Rectal smooth muscle tissue (tissue), 1 donor: Measurements from ENCODE around the gene RNU1-3.
"Not testable (repeated sequence)": the region's sequence is repeated elsewhere in the genome, so short reads cannot be mapped to it uniquely, and the experiment has no call there.

ENCODE experiments used
- H3K27ac ChIP-seq: one replicate; pipeline ENCODE4 v1.7.0; 2013; ENCODE audit warnings: low read depth, low read length, inconsistent platforms
- H3K27me3 ChIP-seq: one replicate; pipeline ENCODE4 v1.7.0; 2013; ENCODE audit warnings: low read length; ENCODE audit not compliant: control insufficient read depth, insufficient read depth
- H3K36me3 ChIP-seq: one replicate; pipeline ENCODE4 v1.7.0; 2013; ENCODE audit warnings: low read length; ENCODE audit not compliant: control insufficient read depth, insufficient read depth
- H3K4me1 ChIP-seq: one replicate; pipeline ENCODE4 v1.7.0; 2013; ENCODE audit warnings: low read length; ENCODE audit not compliant: control insufficient read depth, insufficient read depth
- H3K4me3 ChIP-seq: one replicate; pipeline ENCODE4 v1.7.0; 2013; ENCODE audit warnings: low read length
- H3K9ac ChIP-seq: one replicate; pipeline ENCODE4 v1.7.0; 2013; ENCODE audit warnings: low read length

The RNU1-3 gene

GRCh38 chr1:16690971-16691682 is 24.4 kb upstream of the RNU1-3 start:
- not testable (repeated sequence) for H3K9ac ChIP-seq, H3K27me3 ChIP-seq, H3K4me1 ChIP-seq, H3K4me3 ChIP-seq, H3K27ac ChIP-seq, H3K36me3 ChIP-seq

- not testable (repeated sequence) for H3K4me1 ChIP-seq, H3K36me3 ChIP-seq, H3K9ac ChIP-seq, H3K4me3 ChIP-seq, H3K27ac ChIP-seq, H3K27me3 ChIP-seq
Observed at GRCh38 chr1:16687132-16687800, 20.5 kb upstream of the RNU1-3 start.

- H3K9ac ChIP-seq, H3K4me1 ChIP-seq, H3K27me3 ChIP-seq, H3K36me3 ChIP-seq, H3K4me3 ChIP-seq, H3K27ac ChIP-seq: not testable (repeated sequence)
Observed at GRCh38 chr1:16685445-16686371, 19.0 kb upstream of the RNU1-3 start.

GRCh38 chr1:16684738-16685337 is 18.1 kb upstream of the RNU1-3 start:
- H3K27ac ChIP-seq, H3K27me3 ChIP-seq, H3K9ac ChIP-seq, H3K36me3 ChIP-seq, H3K4me3 ChIP-seq, H3K4me1 ChIP-seq: not testable (repeated sequence)

GRCh38 chr1:16684152-16684551 is 17.4 kb upstream of the RNU1-3 start:
- H3K27me3 ChIP-seq, H3K27ac ChIP-seq, H3K36me3 ChIP-seq, H3K4me1 ChIP-seq, H3K9ac ChIP-seq, H3K4me3 ChIP-seq: not testable (repeated sequence)

- not testable (repeated sequence) for H3K9ac ChIP-seq, H3K27me3 ChIP-seq, H3K36me3 ChIP-seq, H3K27ac ChIP-seq, H3K4me3 ChIP-seq, H3K4me1 ChIP-seq
Observed at GRCh38 chr1:16682803-16683202, 16.1 kb upstream of the RNU1-3 start.

- H3K27ac ChIP-seq, H3K4me3 ChIP-seq, H3K9ac ChIP-seq, H3K27me3 ChIP-seq, H3K4me1 ChIP-seq, H3K36me3 ChIP-seq: not testable (repeated sequence)
Observed at GRCh38 chr1:16680366-16680765, 13.6 kb upstream of the RNU1-3 start.

GRCh38 chr1:16677552-16678431 is 11.0 kb upstream of the RNU1-3 start:
- no peak overlapping the region for H3K27ac ChIP-seq
- no peaks in the 10 kb centered on the region for H3K4me1 ChIP-seq
- H3K27me3 ChIP-seq, result no peaks in the 10 kb centered on the region
- no peak overlapping the region for H3K4me3 ChIP-seq
- no peaks in the 10 kb centered on the region for H3K36me3 ChIP-seq
- no peak overlapping the region for H3K9ac ChIP-seq

GRCh38 chr1:16676661-16677523 is 10.1 kb upstream of the RNU1-3 start:
- H3K27me3 ChIP-seq, H3K9ac ChIP-seq, H3K27ac ChIP-seq, H3K4me1 ChIP-seq, H3K36me3 ChIP-seq, H3K4me3 ChIP-seq: not testable (repeated sequence)

GRCh38 chr1:16675118-16675510 is 8.4 kb upstream of the RNU1-3 start:
- H3K4me3 ChIP-seq, H3K4me1 ChIP-seq, H3K9ac ChIP-seq, H3K27me3 ChIP-seq, H3K27ac ChIP-seq, H3K36me3 ChIP-seq: not testable (repeated sequence)

GRCh38 chr1:16673976-16674375 is 7.2 kb upstream of the RNU1-3 start:
- H3K4me3 ChIP-seq, H3K9ac ChIP-seq, H3K36me3 ChIP-seq, H3K4me1 ChIP-seq, H3K27me3 ChIP-seq, H3K27ac ChIP-seq: not testable (repeated sequence)
